TTC549 (cell line): ENCODE data around the gene ANP32A.

ENCODE experiments used
- FAIRE-seq: peaks from 2 replicates; lab custom pipeline; 2012; peaks lifted over from hg19 to GRCh38; lab: Jason Lieb, UNC

Gene ANP32A

DNA sequence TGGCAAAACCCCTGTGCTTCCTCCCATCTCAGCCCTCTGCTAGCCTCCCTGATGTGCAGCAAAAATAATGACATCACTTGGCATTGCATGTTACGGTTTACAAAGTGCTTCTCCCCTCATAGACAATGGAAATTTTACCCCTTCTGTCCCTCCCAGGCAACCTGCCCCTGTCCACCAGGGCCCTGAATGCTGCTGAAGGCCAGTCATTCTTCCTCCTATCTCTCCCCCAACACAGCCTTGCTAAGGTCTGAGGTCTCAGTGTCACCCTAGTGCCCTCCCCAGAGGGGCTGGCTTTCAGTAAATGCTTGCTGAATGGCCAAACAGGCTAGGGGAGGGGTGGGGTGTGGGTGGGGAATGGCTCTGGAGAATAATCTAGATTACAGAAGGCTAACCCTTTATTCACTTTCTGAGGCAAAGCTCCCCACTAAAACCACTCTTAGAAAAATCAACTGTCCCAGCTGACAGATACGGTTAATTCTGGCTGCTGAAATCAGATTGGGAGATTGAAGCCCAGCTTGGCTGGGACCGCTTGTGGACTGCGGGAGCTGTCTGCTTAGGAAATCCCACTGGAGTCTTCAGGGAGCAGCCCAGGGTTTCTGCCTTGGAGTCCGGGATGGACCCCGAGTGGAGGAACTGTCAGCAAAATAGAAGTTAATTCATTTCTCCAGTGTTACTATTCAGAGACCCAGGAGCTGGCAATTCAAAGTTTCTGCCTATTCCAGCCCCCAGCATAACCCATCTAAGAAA, 22.9 kb downstream of the ANP32A start:
- no peak for FAIRE-seq

DNA sequence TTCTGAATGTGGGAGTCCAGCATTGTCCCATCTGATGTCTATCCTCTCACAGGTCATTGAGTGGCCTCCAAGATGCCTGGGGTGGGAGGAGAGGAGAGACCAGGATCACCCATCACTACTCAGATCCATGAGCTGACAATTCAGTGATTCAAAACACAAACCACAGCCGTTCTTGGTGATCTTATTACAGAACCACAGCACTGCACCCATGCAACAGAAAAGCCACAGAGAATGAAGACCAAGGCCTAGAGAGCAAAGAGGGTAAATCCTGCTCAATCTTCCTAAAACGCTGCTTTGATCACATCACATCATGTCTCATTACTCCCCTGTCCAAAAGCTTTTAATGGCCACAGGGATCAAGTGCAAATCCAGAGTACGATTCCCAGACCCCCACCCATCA, 23.5 kb downstream of the ANP32A start:
- FAIRE-seq: no peak

DNA sequence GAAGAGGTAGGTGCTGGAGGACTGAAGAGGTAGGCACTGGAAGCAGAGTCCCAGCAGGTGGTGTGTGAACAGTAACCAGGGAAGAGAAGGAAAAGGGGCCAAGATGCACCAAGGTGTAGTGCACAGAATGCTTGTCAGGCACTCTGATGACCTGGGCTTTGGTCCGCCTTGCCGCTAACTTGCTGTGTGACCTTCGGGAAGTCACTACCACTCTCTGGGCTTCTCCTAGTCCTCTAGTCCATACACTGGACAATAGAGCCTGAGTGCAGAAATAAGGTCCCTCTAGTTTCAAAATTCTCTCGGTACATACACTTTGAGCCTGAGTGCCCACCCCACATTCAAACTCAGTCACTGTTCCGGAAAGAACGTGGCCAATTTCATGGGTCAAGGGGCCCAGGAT, 24.1 kb downstream of the ANP32A start:
- no peak for FAIRE-seq

DNA sequence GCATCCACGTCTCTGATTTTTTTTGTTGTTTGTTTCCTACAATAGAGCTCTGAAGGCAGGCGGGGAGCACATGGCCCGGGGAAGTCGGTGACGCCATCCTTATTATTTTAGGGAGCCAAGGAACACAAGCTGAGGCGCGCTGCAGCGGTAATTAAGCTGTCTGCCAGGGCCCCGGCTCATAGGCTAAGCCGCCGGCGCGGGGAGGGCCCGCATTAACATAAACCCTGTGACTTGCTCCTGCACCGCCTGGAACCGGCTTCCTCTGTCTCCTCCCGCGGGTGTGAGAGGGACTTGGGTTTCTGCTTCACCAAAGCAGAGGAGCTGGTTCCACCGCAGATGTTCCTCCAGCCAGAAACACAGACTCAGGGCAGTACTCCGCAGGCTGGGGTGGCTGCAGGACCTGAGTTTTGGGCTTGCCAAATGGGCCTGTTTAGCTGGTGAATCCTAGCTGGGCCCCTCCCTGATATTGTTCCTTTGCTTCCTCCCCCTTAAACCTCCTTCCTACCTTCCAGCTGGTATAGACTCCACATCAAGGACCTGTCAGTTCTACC, 25.3 kb downstream of the ANP32A start:
- no peak for FAIRE-seq

DNA sequence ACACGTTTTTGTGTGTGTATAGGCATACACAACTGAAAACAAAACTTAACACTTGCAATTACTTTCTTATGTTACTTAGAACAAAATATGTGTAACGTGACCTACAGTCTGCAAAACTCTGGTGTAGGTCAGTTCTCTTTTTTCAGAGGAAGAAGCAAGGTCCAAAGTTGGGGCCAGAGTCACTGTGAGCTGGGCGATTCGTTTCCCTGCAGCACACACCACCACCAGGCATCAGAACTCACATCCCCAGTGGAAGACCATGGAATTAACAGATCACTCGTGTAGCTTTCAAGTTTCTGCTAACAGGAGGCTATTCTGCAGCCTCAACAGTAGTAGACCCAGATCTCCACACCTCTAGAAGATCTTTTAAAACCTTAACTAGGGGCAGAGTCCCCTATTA, 25.8 kb downstream of the ANP32A start:
- no peak for FAIRE-seq

DNA sequence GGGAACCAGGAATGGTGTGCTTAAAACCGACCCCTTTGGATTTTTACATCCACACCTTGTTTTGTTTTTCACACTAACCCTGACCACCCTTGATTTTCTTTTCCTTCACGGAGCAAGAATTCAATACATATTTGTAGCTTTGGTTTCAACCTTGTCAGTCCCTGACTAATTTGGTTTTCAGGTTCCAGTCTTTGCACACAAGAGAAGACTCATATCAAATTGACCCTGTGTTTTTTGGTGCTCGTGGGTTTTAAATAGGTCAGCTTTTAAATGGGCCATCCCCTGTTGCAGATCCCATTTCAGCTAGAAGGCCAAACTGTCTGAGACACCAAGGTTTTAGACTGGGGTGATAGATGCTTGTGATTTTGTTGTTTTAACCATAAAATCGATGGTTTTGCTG, 26.4 kb downstream of the ANP32A start:
- FAIRE-seq: no peak

DNA sequence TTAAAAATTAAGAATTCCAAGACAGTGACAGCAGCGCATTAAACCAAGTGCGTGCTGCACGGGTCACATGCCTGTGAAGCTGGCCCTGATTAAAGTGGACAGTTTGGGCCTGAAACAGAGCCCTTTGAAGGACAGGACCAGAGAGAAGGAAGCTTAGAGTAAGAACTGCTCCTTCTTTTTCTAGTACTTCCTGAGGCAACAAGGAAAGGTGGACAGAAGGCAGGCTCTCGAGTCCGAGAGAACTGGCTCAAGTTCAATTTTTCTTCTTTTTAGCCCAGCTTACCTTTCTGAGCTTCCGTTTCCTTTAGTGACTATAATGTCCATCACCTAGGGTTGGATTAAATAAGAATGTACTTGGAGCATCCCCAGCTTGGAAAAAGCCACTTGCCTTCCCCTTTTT, 26.9 kb downstream of the ANP32A start:
- FAIRE-seq: no peak

DNA sequence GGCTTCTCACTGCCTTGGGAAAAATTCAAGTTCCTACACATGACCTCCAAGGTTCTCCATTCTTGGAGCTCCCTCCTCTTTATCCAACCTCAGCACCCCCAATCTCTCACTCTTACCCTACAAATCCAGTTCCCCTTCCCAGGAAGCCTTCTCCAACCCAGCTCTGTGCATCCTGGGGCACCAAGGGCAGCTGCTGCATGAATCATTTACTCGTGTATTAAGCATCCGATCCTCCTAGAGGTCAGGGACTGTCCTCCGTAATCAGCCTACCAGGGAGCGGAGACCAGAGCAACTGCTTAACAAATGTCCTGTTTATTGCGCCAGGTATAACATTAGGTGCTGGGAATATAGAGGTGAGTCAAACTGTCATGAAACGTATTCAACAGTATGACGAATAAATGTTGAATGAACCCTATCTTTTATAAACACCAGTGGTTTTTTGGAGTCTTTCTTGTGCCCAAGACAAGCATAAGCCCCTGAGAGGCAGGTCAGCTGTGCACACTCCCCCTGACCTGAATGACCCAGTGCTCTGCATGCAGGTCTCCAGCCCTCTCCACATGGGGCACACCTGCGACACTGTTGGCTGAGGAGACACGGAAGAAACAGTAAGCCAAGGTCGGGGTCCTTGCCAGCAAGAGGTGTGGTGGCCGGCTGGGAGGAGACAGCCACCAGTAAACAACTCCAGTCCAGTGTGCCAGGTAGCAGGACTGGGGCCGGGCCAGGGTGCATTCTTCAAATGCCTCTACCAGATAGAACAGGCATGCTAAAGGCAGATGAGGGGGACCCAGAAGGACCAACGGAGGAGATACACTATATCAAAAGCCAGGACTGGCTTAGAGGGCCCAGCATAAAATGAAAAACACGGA, 27.6 kb downstream of the ANP32A start:
- no peak for FAIRE-seq

DNA sequence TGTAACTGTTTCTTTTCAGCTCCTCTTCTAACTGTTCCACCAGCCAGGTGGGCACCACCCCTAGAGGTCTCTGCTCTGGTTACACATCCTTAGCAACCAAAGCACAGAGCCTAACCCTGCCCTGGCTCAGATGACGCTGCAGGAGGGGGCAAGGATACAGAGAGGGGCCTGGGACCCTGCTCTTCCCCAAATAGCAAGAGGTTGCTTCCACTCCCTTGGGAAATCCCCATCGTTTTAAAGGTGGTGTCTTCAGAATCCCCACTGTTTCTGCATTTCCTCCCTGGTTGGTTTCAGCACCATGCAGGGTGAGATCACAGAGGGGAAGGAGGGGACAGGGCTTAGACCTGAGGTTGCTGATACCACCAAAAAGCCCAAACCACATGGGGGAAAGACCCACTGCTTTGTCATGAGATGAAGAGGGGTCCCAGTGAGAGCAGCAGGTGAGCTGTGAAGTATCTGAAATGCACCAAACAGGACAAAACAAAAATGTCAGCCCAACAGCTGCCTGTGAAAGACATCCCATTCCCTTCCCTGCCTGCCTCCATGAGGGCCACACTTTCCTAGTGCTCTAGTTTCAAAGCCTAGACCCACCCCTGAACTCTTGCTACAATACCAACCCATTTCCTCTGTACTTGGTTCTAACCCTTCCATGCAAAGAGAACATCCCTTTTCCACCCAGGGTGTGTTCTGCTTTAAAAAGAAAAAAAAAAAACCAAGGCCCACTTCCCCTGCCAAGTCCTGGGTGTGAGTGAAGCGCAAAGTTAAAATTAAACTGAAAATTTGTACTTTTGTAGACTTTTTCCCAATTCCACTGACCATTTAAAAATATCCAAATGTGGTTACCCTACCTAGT, 29.0 kb downstream of the ANP32A start:
- FAIRE-seq: no peak

DNA sequence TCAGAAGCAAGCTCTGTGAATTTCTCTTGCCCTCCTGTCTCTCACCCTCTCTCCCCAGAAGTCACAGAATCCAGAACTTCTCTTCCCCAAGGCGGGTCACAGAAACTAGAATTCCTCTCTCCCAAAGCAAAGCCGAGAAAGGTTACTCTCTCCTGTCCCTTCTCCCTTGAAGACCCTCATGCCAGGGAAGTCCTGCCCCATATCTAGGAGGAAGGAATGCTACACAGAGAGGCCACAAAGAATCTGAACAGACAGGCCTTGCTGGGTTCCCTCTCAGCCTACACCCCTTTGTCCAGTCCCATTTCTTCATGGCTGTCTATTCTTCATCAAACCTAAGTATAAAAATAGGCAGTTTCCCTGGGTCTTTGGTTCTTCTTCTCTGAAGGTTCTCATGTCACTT, 29.8 kb downstream of the ANP32A start:
- FAIRE-seq: no peak

DNA sequence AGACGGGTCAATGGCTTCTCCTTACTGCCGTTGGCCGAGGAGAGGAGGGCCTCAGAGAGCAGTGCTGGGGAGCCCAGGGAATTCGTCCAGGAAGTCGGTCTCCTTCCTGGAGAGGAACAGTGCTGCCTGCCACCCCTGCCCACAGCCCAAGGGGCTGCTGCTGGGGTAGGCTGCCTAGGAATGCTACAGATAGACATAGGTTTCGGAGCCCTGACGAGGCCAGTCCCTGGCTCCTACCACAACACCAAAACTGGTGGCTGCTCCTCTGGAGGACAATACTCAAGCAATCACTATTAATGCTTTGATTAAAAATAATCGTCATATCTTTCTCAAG, 30.5 kb downstream of the ANP32A start:
- FAIRE-seq: no peak

DNA sequence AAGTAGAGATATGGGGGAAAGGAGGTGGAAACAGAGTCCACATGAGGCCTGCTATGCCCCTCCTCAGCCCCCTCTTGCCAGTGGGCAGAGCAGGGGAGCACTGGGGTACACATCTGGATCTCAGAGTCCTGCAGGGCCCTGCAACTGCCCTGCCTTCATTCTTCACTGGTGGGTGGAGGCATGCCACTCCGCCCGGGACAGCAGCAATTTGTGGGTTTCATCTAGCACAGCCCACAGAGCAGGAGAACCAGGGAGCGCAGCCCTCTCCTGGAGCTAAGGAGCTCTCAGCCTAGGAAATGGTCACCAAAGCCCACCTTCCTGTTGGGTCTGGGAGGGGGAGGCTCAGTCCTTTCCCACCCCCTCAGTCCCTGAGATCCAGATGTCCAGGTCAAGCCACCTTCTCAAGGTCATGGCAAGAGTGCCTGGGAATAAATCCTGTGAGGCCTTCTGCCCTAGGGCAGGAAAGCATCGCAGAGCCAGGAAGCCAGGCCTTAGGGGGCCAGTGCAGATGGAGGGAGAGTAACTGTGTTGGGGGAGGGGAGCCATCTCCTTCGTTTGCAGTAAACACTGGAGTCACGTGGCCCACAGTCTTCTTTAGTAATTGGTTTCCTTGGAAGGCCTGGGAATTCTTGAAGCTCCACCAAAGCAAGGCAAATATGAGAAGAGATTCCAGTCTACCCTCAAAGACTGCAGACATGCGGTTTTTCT, 31.0 kb downstream of the ANP32A start:
- no peak for FAIRE-seq

DNA sequence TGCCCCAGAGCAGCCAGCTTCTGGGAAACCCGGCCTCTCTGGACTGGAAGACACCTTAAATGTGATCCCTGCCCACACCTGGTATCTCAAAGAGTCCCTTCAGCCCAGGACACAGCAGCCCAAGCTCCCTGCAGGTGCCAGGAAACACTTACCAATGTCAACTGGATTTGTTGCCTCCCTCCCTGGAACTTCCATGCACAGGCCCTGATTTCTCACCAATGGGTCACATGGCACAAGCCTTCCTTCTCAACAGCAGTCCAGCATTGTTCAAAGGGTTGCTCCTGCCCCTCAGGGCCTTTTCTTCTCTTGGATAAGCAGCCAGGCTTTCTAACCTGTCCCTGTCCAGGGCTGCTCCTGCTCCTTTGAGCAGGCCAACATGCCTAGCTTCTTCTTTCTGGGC, 31.6 kb downstream of the ANP32A start:
- no peak for FAIRE-seq

DNA sequence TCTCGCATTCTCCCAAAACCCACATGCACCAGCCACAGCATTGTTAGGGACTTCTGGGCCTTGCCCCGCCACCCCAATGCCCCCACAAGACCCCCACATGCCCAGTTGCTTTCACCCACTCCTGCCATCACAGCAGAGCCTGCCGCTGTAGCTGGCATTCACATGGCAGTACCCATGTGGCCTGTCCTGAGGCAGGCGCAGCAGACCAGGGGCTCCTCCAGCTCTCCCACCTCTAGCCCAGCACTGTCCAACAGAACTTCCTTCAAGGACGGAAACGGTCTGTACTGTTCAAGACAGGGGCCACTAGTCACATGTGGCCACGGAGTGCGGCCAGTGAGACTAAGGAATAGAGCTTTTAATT, 32.5 kb downstream of the ANP32A start:
- FAIRE-seq: no peak

DNA sequence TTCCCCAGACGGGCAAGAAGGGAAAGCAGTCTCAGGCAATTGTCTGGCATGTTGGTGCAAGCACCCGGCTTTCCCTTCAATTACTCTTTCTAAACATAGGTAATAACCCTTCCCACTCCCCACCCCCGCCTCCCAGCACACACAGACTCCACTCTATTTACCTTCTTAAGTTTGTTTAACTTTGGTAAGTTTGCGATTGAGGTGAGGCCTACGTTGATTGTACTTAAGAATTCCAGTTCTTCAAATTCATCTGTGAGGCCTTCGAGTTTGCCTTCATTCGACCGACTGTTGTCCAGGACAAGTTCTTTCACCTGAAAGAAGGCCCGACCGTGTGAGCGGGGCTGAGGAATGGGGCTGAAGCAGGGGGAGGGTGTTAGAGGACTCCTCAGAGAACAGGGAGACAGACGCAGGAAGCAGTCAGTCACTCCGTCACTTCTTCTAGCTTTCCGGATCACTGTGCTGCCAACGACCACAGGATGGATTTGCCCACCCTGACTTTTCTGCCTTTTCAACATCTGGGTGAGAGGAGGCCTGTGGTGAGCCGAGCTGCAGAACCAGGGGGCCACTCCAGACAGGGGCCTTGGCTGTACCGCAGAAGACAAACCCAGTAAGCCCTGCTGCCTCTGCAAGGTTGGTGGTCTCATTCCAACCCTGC, 33.0 kb downstream of the ANP32A start:
- no peak for FAIRE-seq

DNA sequence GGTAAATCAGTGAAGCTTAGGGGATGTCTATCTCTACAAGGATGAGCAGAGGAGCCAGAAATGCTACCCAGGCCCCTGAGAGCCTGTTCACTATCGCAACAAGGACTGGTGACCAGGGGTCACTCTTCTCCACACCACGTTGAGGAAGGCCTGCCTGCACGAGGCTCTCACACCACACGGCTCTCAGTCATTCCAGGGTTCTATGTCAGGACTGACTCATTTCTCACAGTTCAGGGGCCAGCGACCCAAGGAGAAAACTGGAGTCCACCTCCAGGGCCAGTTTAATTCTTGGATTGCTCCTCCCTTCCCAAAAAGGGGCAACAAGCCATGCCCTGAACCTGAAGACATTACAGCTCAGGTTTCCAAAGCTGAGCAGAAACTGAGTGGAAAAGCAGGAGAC, 33.9 kb downstream of the ANP32A start:
- FAIRE-seq: no peak

DNA sequence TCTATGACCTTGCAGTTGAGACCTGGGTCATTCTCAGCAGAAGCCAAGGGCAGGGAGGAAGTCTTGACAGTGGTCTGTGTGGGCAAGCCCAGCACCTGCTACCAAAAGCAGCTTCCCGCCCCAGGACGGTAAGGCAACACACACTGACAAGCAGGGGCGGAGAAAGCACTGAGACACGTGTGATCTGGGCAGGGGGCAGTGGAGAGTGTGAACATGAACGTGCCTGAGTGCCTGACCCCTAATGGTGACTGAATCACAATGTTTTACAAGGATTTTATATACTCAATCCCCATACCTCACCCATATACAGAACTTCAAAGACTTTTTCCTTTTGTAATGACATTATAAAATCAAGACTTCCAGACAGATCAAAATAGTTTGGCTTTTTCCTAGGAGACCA, 35.2 kb downstream of the ANP32A start:
- FAIRE-seq: no peak

DNA sequence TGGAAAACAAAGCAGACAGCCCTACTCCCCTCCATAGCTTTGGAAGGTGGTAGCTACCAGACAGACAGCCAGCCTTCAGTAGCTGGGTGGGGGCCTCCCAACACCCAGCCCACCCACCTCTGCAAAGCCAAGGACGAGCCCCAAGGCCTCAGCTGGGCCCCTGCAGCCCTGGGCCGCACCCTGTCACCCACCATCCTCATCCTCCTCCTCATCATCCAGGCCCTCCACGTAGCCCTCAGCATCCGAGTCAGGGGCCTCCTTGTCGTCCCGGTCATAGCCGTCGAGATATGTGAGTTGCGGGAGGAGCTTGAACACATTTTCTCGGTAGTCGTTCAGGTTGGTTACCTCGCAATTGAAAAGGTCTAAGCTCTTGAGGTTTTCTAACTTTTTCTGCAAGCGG, 36.5 kb downstream of the ANP32A start:
- FAIRE-seq: no peak

DNA sequence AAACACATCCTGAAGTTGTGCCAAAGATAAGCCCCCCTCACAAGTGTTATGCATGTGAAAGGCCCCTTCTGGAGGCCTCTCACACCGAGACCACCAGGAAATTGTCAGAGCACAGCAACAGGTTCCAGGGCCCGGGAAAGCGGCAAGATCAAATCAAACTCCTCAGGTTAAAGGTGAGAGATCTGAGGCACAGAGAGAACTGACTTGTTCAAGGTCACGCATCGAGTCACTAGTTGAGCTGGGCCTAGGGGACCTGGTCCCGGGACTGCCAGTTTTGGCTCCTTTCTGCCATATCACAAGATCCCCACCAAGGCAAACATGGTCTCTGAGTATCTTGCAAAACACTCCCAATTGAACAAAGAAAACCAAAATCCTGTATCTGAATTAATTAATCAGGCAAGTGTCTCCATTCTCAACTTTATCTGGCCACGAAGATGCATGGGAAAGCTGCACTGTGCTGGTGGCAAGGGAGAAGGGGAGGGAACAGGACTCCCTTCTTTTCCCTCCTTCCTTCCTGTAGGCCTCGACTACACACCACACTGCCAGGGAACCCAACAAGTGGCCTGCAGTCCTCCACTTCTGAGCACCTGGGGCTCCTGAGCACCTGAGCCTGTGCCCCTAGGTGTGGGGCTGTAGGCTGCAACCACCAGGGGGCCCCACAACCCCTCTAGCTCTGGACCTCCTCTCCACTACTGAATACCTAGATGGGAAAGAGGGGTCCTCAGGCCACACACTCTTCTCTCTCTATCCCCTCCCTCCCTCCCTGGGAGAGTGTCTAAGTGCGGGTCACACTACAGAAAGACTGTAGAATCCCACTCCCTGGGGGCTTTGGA, 37.3 kb downstream of the ANP32A start:
- no peak for FAIRE-seq

DNA sequence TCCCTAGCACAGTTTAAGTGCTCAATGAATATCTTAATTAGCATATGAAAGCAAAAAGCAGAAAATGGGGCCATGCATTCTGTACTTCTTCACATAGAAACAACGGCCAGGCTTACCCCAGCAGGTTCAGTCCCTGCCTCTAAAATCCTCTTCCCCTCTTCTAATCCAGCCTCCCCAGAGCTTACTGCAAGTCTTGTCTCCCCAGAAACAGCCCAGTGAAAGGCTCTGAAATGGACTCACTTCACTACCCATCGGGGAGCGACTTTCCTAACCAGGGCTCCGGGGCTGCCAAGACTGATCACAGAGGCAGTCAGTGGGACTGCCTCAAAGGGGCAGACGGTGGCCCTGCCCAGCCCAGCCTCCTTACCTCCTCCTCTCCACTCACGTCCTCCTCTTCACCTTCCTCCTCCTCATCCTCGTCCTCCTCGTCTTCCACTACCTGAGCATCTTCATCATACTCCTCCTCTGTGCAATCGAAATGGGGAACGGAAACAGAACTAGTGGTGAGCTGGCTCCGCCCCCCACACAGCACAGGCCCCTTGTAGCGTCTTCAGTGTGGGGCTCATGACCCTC, 38.0 kb downstream of the ANP32A start:
- no peak for FAIRE-seq
